DOHH2 (cell line): Measurements from ENCODE around the gene KRTAP5-8.

Experiments
- EZH2phosphoT487 ChIP-seq: fragments of 200-600 bp; sonication (generic); IDR thresholded peaks from 2 replicates; pipeline ENCODE4 v1.6.1; 2017; ENCODE audit warnings: borderline replicate concordance, mild to moderate bottlenecking, antibody characterized with exemption, low read length, moderate library complexity, mixed read lengths
- TF ChIP-seq, protein P1 (sequence below): fragments of 200-600 bp; sonication (generic); IDR thresholded peaks from one replicate; pipeline ENCODE4 v1.5.1; 2014; ENCODE audit warnings: antibody characterized with exemption, mild to moderate bottlenecking, low read depth, low read length; ENCODE audit not compliant: poor library complexity, severe bottlenecking

DNA sequence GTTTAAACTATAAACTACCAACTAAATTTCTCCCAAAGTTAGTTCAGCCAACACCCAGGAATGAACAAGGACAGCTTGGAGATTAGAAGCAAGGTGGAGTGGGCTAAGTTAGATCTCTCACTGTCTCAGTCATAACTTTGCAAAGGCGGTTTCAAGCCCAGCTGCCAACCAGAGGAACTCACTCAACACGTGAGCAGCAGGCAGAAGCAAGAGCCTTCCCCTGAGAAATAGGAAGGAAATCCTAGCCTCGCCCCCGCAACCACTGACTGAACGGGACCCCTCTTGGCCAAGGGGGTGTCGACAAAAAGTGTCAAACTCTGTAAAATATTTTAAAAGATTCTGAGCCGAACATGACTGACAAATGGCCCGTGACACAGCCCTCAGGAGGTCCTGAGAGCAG is 6.0 kb downstream of the KRTAP5-8 start:
- TF ChIP-seq, protein P1, sequence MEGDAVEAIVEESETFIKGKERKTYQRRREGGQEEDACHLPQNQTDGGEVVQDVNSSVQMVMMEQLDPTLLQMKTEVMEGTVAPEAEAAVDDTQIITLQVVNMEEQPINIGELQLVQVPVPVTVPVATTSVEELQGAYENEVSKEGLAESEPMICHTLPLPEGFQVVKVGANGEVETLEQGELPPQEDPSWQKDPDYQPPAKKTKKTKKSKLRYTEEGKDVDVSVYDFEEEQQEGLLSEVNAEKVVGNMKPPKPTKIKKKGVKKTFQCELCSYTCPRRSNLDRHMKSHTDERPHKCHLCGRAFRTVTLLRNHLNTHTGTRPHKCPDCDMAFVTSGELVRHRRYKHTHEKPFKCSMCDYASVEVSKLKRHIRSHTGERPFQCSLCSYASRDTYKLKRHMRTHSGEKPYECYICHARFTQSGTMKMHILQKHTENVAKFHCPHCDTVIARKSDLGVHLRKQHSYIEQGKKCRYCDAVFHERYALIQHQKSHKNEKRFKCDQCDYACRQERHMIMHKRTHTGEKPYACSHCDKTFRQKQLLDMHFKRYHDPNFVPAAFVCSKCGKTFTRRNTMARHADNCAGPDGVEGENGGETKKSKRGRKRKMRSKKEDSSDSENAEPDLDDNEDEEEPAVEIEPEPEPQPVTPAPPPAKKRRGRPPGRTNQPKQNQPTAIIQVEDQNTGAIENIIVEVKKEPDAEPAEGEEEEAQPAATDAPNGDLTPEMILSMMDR = no peak
- no peak for TF ChIP-seq EZH2phosphoT487
